NCI-H1417 (cell line): ENCODE data around the gene NRARP.

ENCODE experiments used
- DNase-seq, 3 experiments: peaks; one replicate each; lab custom pipeline; 2025; lab: John Stamatoyannopoulos, UW

NRARP gene

GRCh38 chr9:137321726-137322361 lies 19.8 kb upstream of the NRARP start:
- DNase-seq: no peak

GRCh38 chr9:137320555-137321384 lies 18.7 kb upstream of the NRARP start:
- peak in 2 of 3 experiments; percentile 70 to 71 for DNase-seq

- DNase-seq: no peak
These were observed 17.9 kb upstream of the NRARP start for GRCh38 chr9:137319739-137320551.

- DNase-seq: no peak
These were observed 17.1 kb upstream of the NRARP start for GRCh38 chr9:137319011-137319738.

GRCh38 chr9:137318602-137319001 lies 16.5 kb upstream of the NRARP start:
- DNase-seq: no peak

GRCh38 chr9:137317718-137318511 lies 15.8 kb upstream of the NRARP start:
- no peak for DNase-seq

GRCh38 chr9:137317021-137317717 lies 15.1 kb upstream of the NRARP start:
- no peak for DNase-seq

GRCh38 chr9:137316012-137316981 lies 14.2 kb upstream of the NRARP start:
- DNase-seq: peak; percentile 4 to 79 (median 73)

GRCh38 chr9:137315581-137316011 lies 13.5 kb upstream of the NRARP start:
- no peak for DNase-seq

- no peak for DNase-seq
These were observed 12.8 kb upstream of the NRARP start for GRCh38 chr9:137314561-137315560.

- DNase-seq: no peak
These were observed 12.0 kb upstream of the NRARP start for GRCh38 chr9:137313956-137314560.

- DNase-seq: no peak
These were observed 11.4 kb upstream of the NRARP start for GRCh38 chr9:137313326-137313936.

GRCh38 chr9:137312852-137313325 lies 10.8 kb upstream of the NRARP start:
- DNase-seq: no peak

- no peak for DNase-seq
These were observed 10.1 kb upstream of the NRARP start for GRCh38 chr9:137311986-137312851.

GRCh38 chr9:137311171-137311985 lies 9.3 kb upstream of the NRARP start:
- DNase-seq: peak; percentile 6 to 69 (median 65)
